Ascending aorta (tissue), 2 donors: Measurements from ENCODE around the gene WDCP. TPM values are rescaled to one million over a fixed set of nuclear protein-coding genes. Genes with fewer than 3 reads are reported as not detected.
"Not testable (repeated sequence)": the region's sequence is repeated elsewhere in the genome, so short reads cannot be mapped to it uniquely, and the experiment has no call there.

Source experiments
- DNase-seq, 2 donors: peaks; one replicate each; pipeline ENCODE4 v3.0.0-alpha.2; 2019; ENCODE audit warnings: low spot score in 2 of 2
- H3K27ac ChIP-seq, 2 donors: fragments of 200-600 bp; sonication (generic); one replicate each; pipeline ENCODE4 v1.5.1; 2016 to 2017; ENCODE audit warnings: mild to moderate bottlenecking in 1 of 2
- H3K27me3 ChIP-seq: fragments of 200-600 bp; sonication (generic); one replicate; pipeline ENCODE4 v1.5.1; 2017
- H3K36me3 ChIP-seq, 2 donors: fragments of 200-600 bp; sonication (generic); one replicate each; pipeline ENCODE4 v1.5.1; 2016
- H3K4me1 ChIP-seq, 2 donors: fragments of 200-600 bp; sonication (generic); one replicate each; pipeline ENCODE4 v1.5.1; 2016 to 2017; ENCODE audit warnings: mild to moderate bottlenecking in 1 of 2
- H3K4me3 ChIP-seq, 2 donors: fragments of 200-600 bp; sonication (generic); one replicate each; pipeline ENCODE4 v1.5.1; 2016 to 2017; ENCODE audit warnings: mild to moderate bottlenecking in 1 of 2
- H3K9me3 ChIP-seq, 2 donors: fragments of 200-600 bp; sonication (generic); one replicate each; pipeline ENCODE4 v1.5.1; 2016
- intact Hi-C: fragments of 100-400 bp; cut with DNase I; formaldehyde crosslinking; loops from one replicate; pipeline ENCODE4 v1.15.1; 2023
- total RNA-seq: library from RNA; depleted of rRNA; stranded (reverse); fragments of >200 nt; gene quantifications from one replicate; pipeline ENCODE4 v1.1.0, GENCODE V29; 2016
- TF ChIP-seq, protein P1 (sequence below), 3 experiments: fragments of 200-600 bp in 2 of 3; fragments of 450-650 bp in 1 of 3; sonication (generic) in 2 of 3; IDR thresholded peaks; one replicate each; pipeline ENCODE4 v1.5.1; 2016 to 2019; ENCODE audit warnings: antibody characterized with exemption in 3 of 3, mild to moderate bottlenecking in 1 of 3, moderate library complexity in 1 of 3

WDCP gene, protein sequence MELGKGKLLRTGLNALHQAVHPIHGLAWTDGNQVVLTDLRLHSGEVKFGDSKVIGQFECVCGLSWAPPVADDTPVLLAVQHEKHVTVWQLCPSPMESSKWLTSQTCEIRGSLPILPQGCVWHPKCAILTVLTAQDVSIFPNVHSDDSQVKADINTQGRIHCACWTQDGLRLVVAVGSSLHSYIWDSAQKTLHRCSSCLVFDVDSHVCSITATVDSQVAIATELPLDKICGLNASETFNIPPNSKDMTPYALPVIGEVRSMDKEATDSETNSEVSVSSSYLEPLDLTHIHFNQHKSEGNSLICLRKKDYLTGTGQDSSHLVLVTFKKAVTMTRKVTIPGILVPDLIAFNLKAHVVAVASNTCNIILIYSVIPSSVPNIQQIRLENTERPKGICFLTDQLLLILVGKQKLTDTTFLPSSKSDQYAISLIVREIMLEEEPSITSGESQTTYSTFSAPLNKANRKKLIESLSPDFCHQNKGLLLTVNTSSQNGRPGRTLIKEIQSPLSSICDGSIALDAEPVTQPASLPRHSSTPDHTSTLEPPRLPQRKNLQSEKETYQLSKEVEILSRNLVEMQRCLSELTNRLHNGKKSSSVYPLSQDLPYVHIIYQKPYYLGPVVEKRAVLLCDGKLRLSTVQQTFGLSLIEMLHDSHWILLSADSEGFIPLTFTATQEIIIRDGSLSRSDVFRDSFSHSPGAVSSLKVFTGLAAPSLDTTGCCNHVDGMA
- 1.9 TPM for total RNA-seq

DNA sequence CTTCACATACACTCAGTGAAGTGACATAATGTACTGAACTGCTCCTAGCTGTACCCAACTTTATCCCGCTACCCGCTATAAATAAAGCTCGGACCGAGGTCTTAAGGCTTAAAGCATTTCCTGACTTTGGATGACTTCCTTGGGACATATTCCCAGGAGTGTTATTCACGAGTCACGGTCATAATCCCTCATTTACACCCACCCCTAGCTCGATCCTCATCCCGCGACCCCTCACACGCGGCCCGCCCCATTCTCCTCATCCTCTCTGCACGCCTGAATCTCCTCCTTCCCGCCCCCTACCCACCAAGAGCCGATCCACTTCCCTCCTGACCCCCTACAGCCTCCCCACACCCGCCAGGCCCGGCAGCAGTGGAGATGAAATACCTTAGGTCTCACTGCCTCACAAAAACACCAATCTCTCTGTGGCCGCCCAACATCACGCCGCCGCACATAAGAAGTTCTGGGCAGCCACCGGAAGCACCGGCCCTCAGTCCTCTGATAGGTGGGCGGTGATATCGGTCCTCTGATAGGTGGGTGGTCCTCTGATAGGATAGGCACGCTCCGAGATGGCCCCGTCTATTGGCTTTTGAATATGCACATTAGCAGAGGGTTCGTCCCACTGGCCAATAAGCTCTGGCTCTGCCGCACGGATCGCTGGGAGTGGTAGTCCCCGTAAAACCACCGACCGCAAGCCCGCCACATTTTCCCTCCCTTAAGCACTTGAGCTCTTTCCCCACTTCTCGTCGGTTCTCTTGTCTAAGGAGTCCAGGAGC lies at the start of gene WDCP:
WDCP (minus strand) TSS at position 462 of the 773 bp plus-strand sequence. CDS start 7,897 bp downstream, outside the sequence.
- Histone ChIP-seq H3K27ac (peak within 1 kb of the TSS; percentile 68 to 75), H3K36me3 (no peaks in the 10 kb centered on the region), H3K4me3 (peak within 1 kb of the TSS; percentile 79 to 86), H3K9me3 (no peaks in the 10 kb centered on the region), H3K4me1 (peaks cover 0 to 17% of the 10 kb centered on the region in 2 donors), H3K27me3 (no peaks in the 10 kb centered on the region)
- intact Hi-C loops: loop anchor here (1.0 to 2.0 kb wide), 2 partner anchors 29 to 120 kb away; partner anchors contain the start of genes ATAD2B and SF3B6
- DNase-seq: peak; percentile 96 to 99
- TF ChIP-seq, protein P1, sequence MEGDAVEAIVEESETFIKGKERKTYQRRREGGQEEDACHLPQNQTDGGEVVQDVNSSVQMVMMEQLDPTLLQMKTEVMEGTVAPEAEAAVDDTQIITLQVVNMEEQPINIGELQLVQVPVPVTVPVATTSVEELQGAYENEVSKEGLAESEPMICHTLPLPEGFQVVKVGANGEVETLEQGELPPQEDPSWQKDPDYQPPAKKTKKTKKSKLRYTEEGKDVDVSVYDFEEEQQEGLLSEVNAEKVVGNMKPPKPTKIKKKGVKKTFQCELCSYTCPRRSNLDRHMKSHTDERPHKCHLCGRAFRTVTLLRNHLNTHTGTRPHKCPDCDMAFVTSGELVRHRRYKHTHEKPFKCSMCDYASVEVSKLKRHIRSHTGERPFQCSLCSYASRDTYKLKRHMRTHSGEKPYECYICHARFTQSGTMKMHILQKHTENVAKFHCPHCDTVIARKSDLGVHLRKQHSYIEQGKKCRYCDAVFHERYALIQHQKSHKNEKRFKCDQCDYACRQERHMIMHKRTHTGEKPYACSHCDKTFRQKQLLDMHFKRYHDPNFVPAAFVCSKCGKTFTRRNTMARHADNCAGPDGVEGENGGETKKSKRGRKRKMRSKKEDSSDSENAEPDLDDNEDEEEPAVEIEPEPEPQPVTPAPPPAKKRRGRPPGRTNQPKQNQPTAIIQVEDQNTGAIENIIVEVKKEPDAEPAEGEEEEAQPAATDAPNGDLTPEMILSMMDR (IDR thresholded peaks at IDR 0.05): no peak

DNA sequence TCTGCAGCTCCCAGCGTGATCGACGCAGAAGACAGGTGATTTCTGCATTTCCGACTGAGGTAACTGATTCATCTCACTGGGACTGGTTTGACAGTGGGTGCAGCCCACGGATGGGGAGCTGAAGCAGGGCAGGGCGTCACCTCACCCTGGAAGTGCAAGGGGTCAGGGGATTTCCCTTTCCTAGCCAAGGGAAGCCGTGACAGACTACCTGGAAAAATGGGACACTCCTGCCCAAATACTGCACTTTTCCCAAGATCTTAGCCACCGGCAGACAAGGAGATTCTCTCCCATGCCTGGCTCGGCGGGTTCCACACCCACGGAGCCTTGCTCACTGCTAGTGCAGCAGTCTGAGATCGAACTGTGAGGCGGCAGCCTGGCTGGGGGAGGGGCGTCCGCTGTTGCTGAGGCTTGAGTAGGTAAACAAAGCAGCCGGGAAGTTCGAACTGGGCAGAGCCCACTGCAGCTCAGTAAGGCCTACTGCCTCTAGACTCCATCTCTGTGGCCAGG lies 48.0 kb upstream of the WDCP start:
- H3K27ac ChIP-seq, H3K9me3 ChIP-seq, DNase-seq, H3K4me1 ChIP-seq, H3K27me3 ChIP-seq, intact Hi-C loops, H3K4me3 ChIP-seq: not testable (repeated sequence)
- H3K36me3 ChIP-seq: peaks cover 16 to 33% of the 10 kb centered on the region in 2 donors

DNA sequence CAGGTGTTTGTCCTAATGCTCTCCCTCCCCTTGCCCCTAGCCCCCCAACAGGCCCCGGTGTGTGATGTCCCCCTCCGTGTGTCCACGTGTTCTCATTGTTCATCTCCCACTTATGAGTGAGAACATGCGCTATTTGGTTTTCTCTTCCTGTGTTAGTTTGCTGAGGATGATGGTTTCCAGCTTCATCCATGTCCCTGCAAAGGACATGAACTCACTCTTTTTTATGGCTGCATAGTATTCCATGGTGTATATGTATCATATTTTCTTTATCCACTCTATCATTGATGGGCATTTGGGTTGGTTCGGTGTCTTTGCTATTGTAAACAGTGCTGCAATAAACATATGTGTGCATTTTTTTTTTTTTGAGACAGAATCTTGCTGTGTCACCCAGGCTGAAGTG lies 46.1 kb upstream of the WDCP start:
- intact Hi-C loops, H3K27ac ChIP-seq, H3K27me3 ChIP-seq, H3K9me3 ChIP-seq, H3K4me1 ChIP-seq, H3K4me3 ChIP-seq, DNase-seq: not testable (repeated sequence)
- peaks cover 25 to 42% of the 10 kb centered on the region in 2 donors for H3K36me3 ChIP-seq

DNA sequence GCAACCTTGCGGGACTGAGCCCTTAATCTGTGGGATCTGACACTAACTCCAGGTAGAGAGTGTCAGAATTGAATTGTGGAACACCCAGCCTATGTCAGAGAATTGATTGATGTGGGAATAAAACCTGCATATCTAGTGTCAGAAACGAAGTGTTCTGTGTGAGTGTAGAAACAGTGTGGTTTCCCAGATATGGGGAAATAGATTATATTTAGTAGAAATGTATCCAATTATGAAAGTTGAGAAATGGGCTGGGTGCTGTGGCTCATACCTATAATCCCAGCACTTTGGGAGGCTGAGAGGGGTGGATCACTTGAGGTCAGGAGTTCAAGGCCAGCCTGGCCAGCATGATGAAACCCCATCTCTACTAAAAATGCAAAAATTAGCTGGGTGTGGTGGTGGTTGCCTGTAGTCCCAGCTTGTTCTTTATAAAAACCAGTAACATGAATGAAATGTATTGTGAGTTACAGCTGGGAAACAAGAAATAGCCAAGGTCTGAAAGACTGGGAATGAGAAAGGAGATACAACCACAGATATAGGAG lies 41.7 kb upstream of the WDCP start:
- TF ChIP-seq, protein P1 (IDR thresholded peaks at IDR 0.05): no peak
- H3K27me3 ChIP-seq: no peaks in the 10 kb centered on the region
- H3K9me3 ChIP-seq: no peaks in the 10 kb centered on the region
- H3K4me1 ChIP-seq: peaks cover 0 to 1% of the 10 kb centered on the region in 2 donors
- intact Hi-C loops: no loop called here
- H3K4me3 ChIP-seq: no peak overlapping the region
- DNase-seq: no peak
- H3K27ac ChIP-seq: no peak overlapping the region
- H3K36me3 ChIP-seq: peaks cover 11 to 29% of the 10 kb centered on the region in 2 donors

DNA sequence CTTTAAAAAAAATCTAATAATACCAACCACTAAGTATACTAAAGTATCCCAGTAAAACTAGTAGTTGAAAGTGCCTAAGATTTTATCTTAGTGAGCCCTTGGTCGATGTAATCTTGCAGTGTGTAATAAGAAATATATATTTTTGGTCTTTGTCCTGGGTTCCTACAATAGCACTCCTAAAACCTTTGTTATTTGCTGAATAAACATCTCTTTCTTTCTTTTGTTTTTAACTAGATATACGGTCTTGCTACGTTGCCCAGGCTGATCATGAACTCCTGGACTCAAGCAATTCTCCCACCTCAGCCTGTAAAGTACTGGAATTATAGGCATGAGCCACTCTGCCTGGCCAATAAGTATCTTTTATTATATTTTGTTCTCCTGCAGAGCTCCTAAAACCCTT lies 39.8 kb upstream of the WDCP start:
- Histone ChIP-seq H3K36me3 (peaks cover 11 to 29% of the 10 kb centered on the region in 2 donors), H3K4me3 (no peak overlapping the region), H3K9me3 (no peaks in the 10 kb centered on the region), H3K27ac (no peak overlapping the region), H3K4me1 (peaks cover 0 to 9% of the 10 kb centered on the region in 2 donors), H3K27me3 (no peaks in the 10 kb centered on the region)
- intact Hi-C loops: no loop called here
- DNase-seq: no peak
- TF ChIP-seq, protein P1 (IDR thresholded peaks at IDR 0.05): no peak

DNA sequence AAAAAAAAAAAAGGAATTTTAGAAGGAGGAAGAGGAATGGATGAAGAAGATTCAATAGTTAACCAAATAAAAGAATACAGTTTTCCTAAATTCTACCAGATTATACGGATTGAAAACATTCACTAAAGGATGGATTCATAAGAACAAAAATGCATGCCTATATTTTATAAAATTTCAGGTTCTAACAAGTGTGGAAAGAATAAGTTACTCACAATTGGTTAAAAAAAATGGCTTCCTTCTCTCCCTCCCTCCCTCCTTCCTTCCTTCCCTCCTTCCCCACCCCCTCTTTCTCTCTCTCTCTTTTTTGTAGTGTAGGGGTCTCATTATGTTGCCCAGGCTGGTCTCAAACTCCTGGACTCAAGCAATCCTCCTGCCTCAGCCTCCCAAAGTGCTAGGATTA lies 39.0 kb upstream of the WDCP start:
- Histone ChIP-seq H3K36me3 (peaks cover 15 to 33% of the 10 kb centered on the region in 2 donors), H3K27me3 (no peaks in the 10 kb centered on the region), H3K4me1 (peaks cover 0 to 9% of the 10 kb centered on the region in 2 donors), H3K4me3 (no peak overlapping the region), H3K27ac (no peak overlapping the region), H3K9me3 (no peaks in the 10 kb centered on the region)
- TF ChIP-seq, protein P1 (IDR thresholded peaks at IDR 0.05): no peak
- DNase-seq: no peak
- intact Hi-C loops: no loop called here
